Measurements from ENCODE around the gene LMBRD2. TPM values are rescaled to one million over a fixed set of nuclear protein-coding genes. Genes with fewer than 3 reads are reported as not detected.

LMBRD2 gene
- total RNA-seq, 4 donors from 2014 or later: 8.3 to 16.7 (median 13.2) TPM

GRCh38 chr5:36155291-36155690, 3.6 kb upstream of the LMBRD2 start:
- Histone ChIP-seq H3K27me3 (no peaks in the 10 kb centered on the region), H3K4me3 (no peak overlapping the region), H3K27ac (no peak overlapping the region), H3K9me3 (no peaks in the 10 kb centered on the region), H3K36me3 (peaks cover 0 to 62% of the 10 kb centered on the region in 2 donors), H3K4me1 (peaks cover 0 to 44% (median 4%) of the 10 kb centered on the region in 3 donors)
- WGBS, 2 donors (ENCODE audit: low coverage in 1 of 2): 83 to 89% methylated on average over 7 of the region's 7 CpGs
- TF ChIP-seq POLR2AphosphoS5 (IDR thresholded peaks at IDR 0.05) (no peak), EP300 (IDR thresholded peaks at IDR 0.05) (no peak), CTCF (IDR thresholded peaks at IDR 0.05) (no peak), POLR2A (IDR thresholded peaks at IDR 0.05) (no peak)
- no peak for ATAC-seq

- no peaks in the 10 kb centered on the region for H3K27me3 ChIP-seq
- no peaks in the 10 kb centered on the region for H3K9me3 ChIP-seq
- WGBS, 2 donors (ENCODE audit: low coverage in 1 of 2): 17 to 67% methylated on average over 1 to 4 of the region's 4 CpGs
- peaks cover 0 to 60% (median 4%) of the 10 kb centered on the region in 3 donors for H3K4me1 ChIP-seq
- H3K36me3 ChIP-seq: peaks cover 0 to 46% of the 10 kb centered on the region in 2 donors
- H3K27ac ChIP-seq: no peak overlapping the region
- TF ChIP-seq POLR2AphosphoS5 (IDR thresholded peaks at IDR 0.05) (no peak), POLR2A (IDR thresholded peaks at IDR 0.05) (no peak), EP300 (IDR thresholded peaks at IDR 0.05) (no peak), CTCF (IDR thresholded peaks at IDR 0.05) (no peak)
- no peak for ATAC-seq
- H3K4me3 ChIP-seq: no peak overlapping the region
These were observed 2.0 kb upstream of the LMBRD2 start for GRCh38 chr5:36153726-36154125.

- Histone ChIP-seq H3K4me3 (peak overlapping the region in 1 of 2 donors; percentile 73), H3K27ac (peak overlapping the region in 1 of 4 donors; percentile 87), H3K4me1 (peaks cover 0 to 59% (median 4%) of the 10 kb centered on the region in 3 donors), H3K9me3 (no peaks in the 10 kb centered on the region), H3K36me3 (peaks cover 0 to 43% of the 10 kb centered on the region in 2 donors), H3K27me3 (no peaks in the 10 kb centered on the region)
- WGBS, 2 donors (ENCODE audit: low coverage in 1 of 2): 51 to 57% methylated on average over 6 to 7 of the region's 7 CpGs
- ATAC-seq: no peak
- TF ChIP-seq POLR2AphosphoS5 (IDR thresholded peaks at IDR 0.05) (no peak), CTCF (IDR thresholded peaks at IDR 0.05) (no peak), POLR2A (IDR thresholded peaks at IDR 0.05) (no peak), EP300 (IDR thresholded peaks at IDR 0.05) (no peak)
These were observed 1.6 kb upstream of the LMBRD2 start for GRCh38 chr5:36153298-36153677.

- Histone ChIP-seq H3K36me3 (peaks cover 0 to 36% of the 10 kb centered on the region in 2 donors), H3K27me3 (no peaks in the 10 kb centered on the region), H3K4me3 (peak overlapping the region; percentile 73 to 86), H3K4me1 (peaks cover 0 to 54% (median 4%) of the 10 kb centered on the region in 3 donors), H3K27ac (peak overlapping the region in 3 of 4 donors; percentile 78 to 87 (median 86)), H3K9me3 (no peaks in the 10 kb centered on the region)
- no peak for ATAC-seq
- no peak for TF ChIP-seq POLR2AphosphoS5 (IDR thresholded peaks at IDR 0.05)
- TF ChIP-seq CTCF (IDR thresholded peaks at IDR 0.05): no peak
- TF ChIP-seq EP300 (IDR thresholded peaks at IDR 0.05): no peak
- TF ChIP-seq POLR2A (IDR thresholded peaks at IDR 0.05): no peak
- 1 to 3% methylated on average over 12 to 20 of the region's 24 CpGs for WGBS, 2 donors (ENCODE audit: low coverage in 1 of 2)
These were observed 924 bp upstream of the LMBRD2 start for GRCh38 chr5:36152324-36153297.

Measured in gastroesophageal sphincter (tissue), 4 donors.